ENCODE results near the gene TRMT44. TPM values are rescaled to one million over a fixed set of nuclear protein-coding genes. Genes with fewer than 3 reads are reported as not detected.

The TRMT44 gene
- total RNA-seq, 1 donor, result 21.7 TPM

DNA sequence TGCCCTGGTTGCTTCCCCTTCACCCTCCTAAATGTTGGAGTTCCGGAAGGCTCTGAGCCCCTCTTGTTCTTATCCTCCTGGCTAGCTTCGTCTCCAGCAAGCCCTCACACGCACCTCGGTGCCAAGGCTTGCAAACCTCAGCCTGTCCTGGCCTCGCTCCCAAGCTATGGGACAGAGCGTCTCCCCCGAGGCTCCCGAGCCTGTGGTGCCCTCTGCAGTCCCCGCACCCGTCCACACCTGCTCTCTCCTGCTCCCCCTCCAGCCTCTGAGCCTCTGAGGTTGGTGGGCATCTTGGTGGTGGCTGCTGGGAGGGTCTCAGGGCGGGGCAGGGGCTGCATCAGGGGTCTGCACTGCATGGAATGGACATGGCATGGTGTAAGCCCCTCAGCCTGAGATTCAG is 63.2 kb downstream of the TRMT44 start:
- Histone ChIP-seq H3K79me2 (ENCODE audit: insufficient read depth, low read length) (no peaks in the 10 kb centered on the region), H3K27me3 (ENCODE audit: insufficient read depth, low read length) (peaks cover 18% of the 10 kb centered on the region), H3K4me3 (ENCODE audit: insufficient read depth, low read length) (no peak overlapping the region), H3K4me2 (ENCODE audit: insufficient read depth, low read length) (no peak overlapping the region), H3K9me3 (ENCODE audit: low read depth, low read length) (no peaks in the 10 kb centered on the region), H2AFZ (ENCODE audit: low read length) (no peak overlapping the region), H3K36me3 (ENCODE audit: insufficient read depth, low read length) (no peaks in the 10 kb centered on the region), H3K4me1 (ENCODE audit: insufficient read depth, low read length) (peaks cover 16% of the 10 kb centered on the region), H4K20me1 (ENCODE audit: insufficient read depth, low read length) (no peaks in the 10 kb centered on the region), H3K27ac (ENCODE audit: low read depth, low read length) (no peak overlapping the region)
- TF ChIP-seq, protein P1, sequence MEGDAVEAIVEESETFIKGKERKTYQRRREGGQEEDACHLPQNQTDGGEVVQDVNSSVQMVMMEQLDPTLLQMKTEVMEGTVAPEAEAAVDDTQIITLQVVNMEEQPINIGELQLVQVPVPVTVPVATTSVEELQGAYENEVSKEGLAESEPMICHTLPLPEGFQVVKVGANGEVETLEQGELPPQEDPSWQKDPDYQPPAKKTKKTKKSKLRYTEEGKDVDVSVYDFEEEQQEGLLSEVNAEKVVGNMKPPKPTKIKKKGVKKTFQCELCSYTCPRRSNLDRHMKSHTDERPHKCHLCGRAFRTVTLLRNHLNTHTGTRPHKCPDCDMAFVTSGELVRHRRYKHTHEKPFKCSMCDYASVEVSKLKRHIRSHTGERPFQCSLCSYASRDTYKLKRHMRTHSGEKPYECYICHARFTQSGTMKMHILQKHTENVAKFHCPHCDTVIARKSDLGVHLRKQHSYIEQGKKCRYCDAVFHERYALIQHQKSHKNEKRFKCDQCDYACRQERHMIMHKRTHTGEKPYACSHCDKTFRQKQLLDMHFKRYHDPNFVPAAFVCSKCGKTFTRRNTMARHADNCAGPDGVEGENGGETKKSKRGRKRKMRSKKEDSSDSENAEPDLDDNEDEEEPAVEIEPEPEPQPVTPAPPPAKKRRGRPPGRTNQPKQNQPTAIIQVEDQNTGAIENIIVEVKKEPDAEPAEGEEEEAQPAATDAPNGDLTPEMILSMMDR (IDR thresholded peaks at IDR 0.05; ENCODE audit: extremely low read depth, low read depth, low read length), result no peak
- no peak for DNase-seq (ENCODE audit: insufficient read length, low spot score, missing footprints)

DNA sequence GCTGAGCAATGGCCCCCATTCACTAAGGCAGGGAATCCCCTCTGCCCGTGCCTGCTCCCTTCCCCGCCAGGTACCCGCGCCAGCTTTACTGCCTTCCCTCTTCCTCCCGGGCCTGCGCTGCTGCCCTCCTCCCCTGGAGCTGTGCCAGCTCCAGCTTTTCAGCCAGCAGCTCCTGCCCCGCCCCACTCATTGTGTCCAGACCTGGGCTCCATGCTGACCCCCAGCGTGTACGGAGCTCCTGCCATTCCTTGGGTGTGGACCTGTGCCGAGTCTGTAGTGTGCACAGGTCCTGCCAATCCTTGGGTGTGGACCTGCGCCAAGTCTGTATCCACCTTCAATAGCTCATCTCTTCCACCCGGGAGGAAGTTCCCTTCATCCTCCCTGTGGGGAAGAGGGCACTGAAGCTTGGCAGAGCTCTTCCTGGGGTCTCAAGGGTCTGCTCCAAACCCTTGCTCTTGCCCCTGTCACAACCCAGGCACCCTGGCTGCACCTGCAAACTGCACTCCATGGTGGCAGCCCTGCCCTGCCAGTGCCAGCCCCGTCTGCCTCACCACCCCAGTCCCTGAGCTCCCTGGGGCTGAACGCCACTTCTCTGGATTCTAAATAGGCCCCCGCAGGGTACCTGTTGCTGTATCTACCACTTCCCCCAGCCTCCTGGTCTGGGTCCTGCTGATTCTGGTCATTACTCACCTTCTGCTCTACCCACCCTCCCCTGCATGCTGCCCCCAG is 63.9 kb downstream of the TRMT44 start:
- no peaks in the 10 kb centered on the region for H4K20me1 ChIP-seq (ENCODE audit: insufficient read depth, low read length)
- no peak overlapping the region for H3K4me3 ChIP-seq (ENCODE audit: insufficient read depth, low read length)
- no peaks in the 10 kb centered on the region for H3K9me3 ChIP-seq (ENCODE audit: low read depth, low read length)
- peaks cover 16% of the 10 kb centered on the region for H3K4me1 ChIP-seq (ENCODE audit: insufficient read depth, low read length)
- TF ChIP-seq, protein P1 (IDR thresholded peaks at IDR 0.05; ENCODE audit: extremely low read depth, low read depth, low read length), result no peak
- H3K36me3 ChIP-seq (ENCODE audit: insufficient read depth, low read length), result no peaks in the 10 kb centered on the region
- H3K27me3 ChIP-seq (ENCODE audit: insufficient read depth, low read length), result peaks cover 18% of the 10 kb centered on the region
- peak; percentile 57 for DNase-seq (ENCODE audit: insufficient read length, low spot score, missing footprints)
- H3K79me2 ChIP-seq (ENCODE audit: insufficient read depth, low read length), result no peaks in the 10 kb centered on the region
- H2AFZ ChIP-seq (ENCODE audit: low read length), result no peak overlapping the region
- H3K4me2 ChIP-seq (ENCODE audit: insufficient read depth, low read length), result no peak overlapping the region
- no peak overlapping the region for H3K27ac ChIP-seq (ENCODE audit: low read depth, low read length)

DNA sequence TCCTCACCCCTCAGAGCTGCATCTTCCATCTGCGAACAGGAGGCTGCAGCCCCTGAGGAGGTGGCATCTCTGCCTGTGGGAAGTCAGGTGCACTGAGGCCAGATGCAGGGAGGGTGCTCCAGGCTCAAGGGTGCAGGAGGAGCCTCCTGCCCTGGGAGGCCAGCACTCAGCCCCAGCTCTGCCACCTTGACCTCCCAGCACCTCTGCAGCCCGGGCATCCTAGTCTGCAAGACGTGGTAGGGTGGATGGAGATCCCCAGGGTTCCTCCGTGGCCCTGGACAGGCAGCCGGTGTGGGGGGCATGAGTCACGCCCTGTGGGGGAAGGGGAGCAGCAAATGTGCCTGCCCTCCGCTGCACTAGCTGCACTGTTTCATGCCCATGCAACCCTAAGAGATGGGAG is 64.7 kb downstream of the TRMT44 start:
- Histone ChIP-seq H4K20me1 (ENCODE audit: insufficient read depth, low read length) (no peaks in the 10 kb centered on the region), H3K4me2 (ENCODE audit: insufficient read depth, low read length) (no peak overlapping the region), H3K4me1 (ENCODE audit: insufficient read depth, low read length) (peaks cover 16% of the 10 kb centered on the region), H3K36me3 (ENCODE audit: insufficient read depth, low read length) (no peaks in the 10 kb centered on the region), H3K9me3 (ENCODE audit: low read depth, low read length) (no peaks in the 10 kb centered on the region), H3K4me3 (ENCODE audit: insufficient read depth, low read length) (no peak overlapping the region), H3K27ac (ENCODE audit: low read depth, low read length) (no peak overlapping the region), H3K79me2 (ENCODE audit: insufficient read depth, low read length) (no peaks in the 10 kb centered on the region), H2AFZ (ENCODE audit: low read length) (no peak overlapping the region), H3K27me3 (ENCODE audit: insufficient read depth, low read length) (peaks cover 18% of the 10 kb centered on the region)
- peak; percentile 75 for DNase-seq (ENCODE audit: insufficient read length, low spot score, missing footprints)
- TF ChIP-seq, protein P1 (IDR thresholded peaks at IDR 0.05; ENCODE audit: extremely low read depth, low read depth, low read length), result no peak

DNA sequence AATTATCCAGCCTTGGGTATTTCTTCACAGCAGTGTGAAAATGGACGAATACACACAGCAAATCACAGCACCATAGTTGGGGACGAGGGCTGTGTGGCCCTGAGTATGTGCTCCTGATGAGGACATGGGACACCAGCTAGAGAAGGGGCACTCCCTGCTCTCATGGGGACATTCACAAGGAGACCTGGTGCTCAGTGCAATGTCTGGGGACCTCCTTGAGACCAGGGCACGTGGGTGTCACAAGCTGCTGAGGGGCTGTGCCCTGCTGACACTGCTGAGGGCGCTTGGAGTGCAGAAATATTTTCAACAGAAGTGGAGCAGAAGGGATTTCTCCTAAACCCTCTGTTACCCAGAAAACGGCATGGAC is 65.4 kb downstream of the TRMT44 start:
- Histone ChIP-seq H3K4me1 (ENCODE audit: insufficient read depth, low read length) (peaks cover 16% of the 10 kb centered on the region), H3K4me3 (ENCODE audit: insufficient read depth, low read length) (no peak overlapping the region), H3K27me3 (ENCODE audit: insufficient read depth, low read length) (peaks cover 18% of the 10 kb centered on the region), H3K4me2 (ENCODE audit: insufficient read depth, low read length) (peak overlapping the region; percentile 66), H3K9me3 (ENCODE audit: low read depth, low read length) (no peaks in the 10 kb centered on the region), H3K79me2 (ENCODE audit: insufficient read depth, low read length) (no peaks in the 10 kb centered on the region), H4K20me1 (ENCODE audit: insufficient read depth, low read length) (no peaks in the 10 kb centered on the region), H2AFZ (ENCODE audit: low read length) (peak overlapping the region; percentile 57), H3K27ac (ENCODE audit: low read depth, low read length) (peak overlapping the region; percentile 83), H3K36me3 (ENCODE audit: insufficient read depth, low read length) (no peaks in the 10 kb centered on the region)
- no peak for DNase-seq (ENCODE audit: insufficient read length, low spot score, missing footprints)
- TF ChIP-seq, protein P1 (IDR thresholded peaks at IDR 0.05; ENCODE audit: extremely low read depth, low read depth, low read length), result no peak
